Mammary epithelial cell (primary cell): ENCODE data around the gene C9orf50.

ENCODE experiments used
- CTCF ChIP-seq, 2 donors: IDR thresholded peaks in 1 of 2; conservative IDR thresholded peaks in 1 of 2; 2 replicates each; pipeline ENCODE4 v1.5.1; 2011 to 2012; ENCODE audit warnings: inconsistent platforms in 2 of 2, low read length in 2 of 2, mild to moderate bottlenecking in 2 of 2, control low read depth in 1 of 2, low read depth in 1 of 2; ENCODE audit not compliant: insufficient read depth in 1 of 2; ENCODE audit errors: extremely low read depth in 1 of 2
- EZH2 ChIP-seq: IDR thresholded peaks from 2 replicates; pipeline ENCODE4 v1.6.1; 2012; ENCODE audit warnings: low read length, inconsistent platforms, borderline replicate concordance

GRCh38 chr9:129633848-129634247 is 12.9 kb upstream of the C9orf50 start:
- TF ChIP-seq CTCF (conservative IDR thresholded peaks at IDR 0.05 in 1 of 2, IDR thresholded peaks at IDR 0.05 in 1 of 2; ENCODE audit: extremely low read depth in 1 of 2, insufficient read depth in 1 of 2, low read depth in 1 of 2, low read length in 2 of 2) (no peak), EZH2 (no peak)
